ENCODE data around the gene SMOC2. TPM values are rescaled to one million over a fixed set of nuclear protein-coding genes. Genes with fewer than 3 reads are reported as not detected.

Gene SMOC2
- total RNA-seq, 1 experiment from 2014 or later = 0.42 TPM

DNA sequence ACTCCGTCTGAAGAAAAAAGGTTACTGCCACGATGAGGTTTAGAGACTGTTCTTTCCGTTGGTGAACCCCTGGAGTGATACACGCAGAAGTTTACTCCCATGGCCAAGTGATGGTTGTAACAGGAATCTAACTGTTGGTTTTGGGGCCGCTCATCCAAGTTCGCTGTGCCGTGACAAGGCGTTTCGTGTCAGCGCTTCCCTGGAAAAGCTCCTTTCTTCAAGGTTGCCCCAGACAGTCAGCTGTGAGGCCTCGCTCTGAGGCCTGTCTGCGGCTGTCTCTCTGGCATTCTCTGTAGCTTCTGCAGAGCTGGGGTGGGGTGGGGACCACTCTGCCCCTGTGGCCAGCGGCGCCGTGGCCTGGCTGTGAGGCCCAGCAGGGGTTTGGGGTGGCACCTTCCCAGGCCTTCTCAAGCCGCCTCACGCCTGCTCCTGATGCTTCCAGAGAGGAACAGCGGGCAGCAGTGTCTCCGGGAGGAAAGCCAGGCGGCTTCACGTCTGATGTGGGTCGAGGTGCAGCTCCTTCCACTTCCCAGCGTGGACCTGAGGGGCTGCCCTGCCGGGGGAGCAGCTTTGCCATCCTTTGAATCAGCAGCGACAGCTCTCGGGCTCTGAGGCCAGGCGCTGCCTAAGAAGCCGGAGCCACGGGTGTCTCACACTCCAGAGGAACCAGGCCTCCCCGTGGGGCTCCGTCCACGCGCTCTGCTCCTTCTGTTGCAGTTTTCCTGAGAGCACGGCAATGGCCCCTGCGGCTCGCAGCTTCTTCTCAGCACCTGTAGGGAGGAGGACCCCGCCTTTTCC lies 76.2 kb downstream of the SMOC2 start:
- H3K9me3 ChIP-seq (ENCODE audit: control insufficient read depth in 1 of 2, insufficient read depth in 1 of 2, low read depth in 1 of 2, low read length in 2 of 2) = no peaks in the 10 kb centered on the region
- H3K9me2 ChIP-seq (ENCODE audit: insufficient read depth) = no peaks in the 10 kb centered on the region
- ChIA-PET CTCF (no interaction called here), POLR2A (no interaction called here), RAD21 (ENCODE audit: low non-redundant PET in 1 of 2, low total read pairs in 2 of 2, uncharacterized antibody in 2 of 2, unreplicated experiment in 2 of 2) (no interaction called here)
- BruUV-seq (replicated peaks) = no TSS peak
- intact Hi-C loops (cut with micrococcal nuclease) = no loop called here
- no peak overlapping the region for H3K9ac ChIP-seq (ENCODE audit: low read length)
- H3K79me2 ChIP-seq (ENCODE audit: insufficient read depth, low read length) = no peaks in the 10 kb centered on the region
- no peak overlapping the region for H3K27ac ChIP-seq (ENCODE audit: low read depth, low read length)
- TF ChIP-seq MAX (IDR thresholded peaks at IDR 0.05) (no peak), ZNF274 (IDR thresholded peaks at IDR 0.05; ENCODE audit: low read depth, low read length) (no peak), EGR1 (IDR thresholded peaks at IDR 0.05; ENCODE audit: low read depth) (no peak), REST (IDR thresholded peaks at IDR 0.05; ENCODE audit: low read depth) (no peak), SIN3A (IDR thresholded peaks at IDR 0.05; ENCODE audit: low read depth) (no peak), JUND (IDR thresholded peaks at IDR 0.05) (no peak), RAD21 (IDR thresholded peaks at IDR 0.05; ENCODE audit: low read depth) (no peak), CBX3 (IDR thresholded peaks at IDR 0.05; ENCODE audit: low read depth) (no peak), YY1 (IDR thresholded peaks at IDR 0.05; ENCODE audit: extremely low read depth, insufficient replicate concordance, low read depth, low read length) (no peak), ATF3 (IDR thresholded peaks at IDR 0.05) (no peak), POLR2A (IDR thresholded peaks at IDR 0.05; ENCODE audit: borderline replicate concordance, extremely low read depth, insufficient read depth, insufficient read length) (no peak), FOSL1 (IDR thresholded peaks at IDR 0.05; ENCODE audit: low read depth) (no peak), EZH2 (IDR thresholded peaks at IDR 0.05) (no peak), EZH2phosphoT487 (IDR thresholded peaks at IDR 0.05; ENCODE audit: borderline replicate concordance) (no peak), ZFX (IDR thresholded peaks at IDR 0.05) (no peak), SP1 (IDR thresholded peaks at IDR 0.05; ENCODE audit: low read depth) (no peak)
- TF ChIP-seq, protein P1, sequence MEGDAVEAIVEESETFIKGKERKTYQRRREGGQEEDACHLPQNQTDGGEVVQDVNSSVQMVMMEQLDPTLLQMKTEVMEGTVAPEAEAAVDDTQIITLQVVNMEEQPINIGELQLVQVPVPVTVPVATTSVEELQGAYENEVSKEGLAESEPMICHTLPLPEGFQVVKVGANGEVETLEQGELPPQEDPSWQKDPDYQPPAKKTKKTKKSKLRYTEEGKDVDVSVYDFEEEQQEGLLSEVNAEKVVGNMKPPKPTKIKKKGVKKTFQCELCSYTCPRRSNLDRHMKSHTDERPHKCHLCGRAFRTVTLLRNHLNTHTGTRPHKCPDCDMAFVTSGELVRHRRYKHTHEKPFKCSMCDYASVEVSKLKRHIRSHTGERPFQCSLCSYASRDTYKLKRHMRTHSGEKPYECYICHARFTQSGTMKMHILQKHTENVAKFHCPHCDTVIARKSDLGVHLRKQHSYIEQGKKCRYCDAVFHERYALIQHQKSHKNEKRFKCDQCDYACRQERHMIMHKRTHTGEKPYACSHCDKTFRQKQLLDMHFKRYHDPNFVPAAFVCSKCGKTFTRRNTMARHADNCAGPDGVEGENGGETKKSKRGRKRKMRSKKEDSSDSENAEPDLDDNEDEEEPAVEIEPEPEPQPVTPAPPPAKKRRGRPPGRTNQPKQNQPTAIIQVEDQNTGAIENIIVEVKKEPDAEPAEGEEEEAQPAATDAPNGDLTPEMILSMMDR (IDR thresholded peaks at IDR 0.05 in 2 of 3, conservative IDR thresholded peaks at IDR 0.05 in 1 of 3; ENCODE audit: borderline replicate concordance in 1 of 3, insufficient read depth in 1 of 3, low read depth in 2 of 3, low read length in 2 of 3) = no peak
- TF ChIP-seq, protein P2, sequence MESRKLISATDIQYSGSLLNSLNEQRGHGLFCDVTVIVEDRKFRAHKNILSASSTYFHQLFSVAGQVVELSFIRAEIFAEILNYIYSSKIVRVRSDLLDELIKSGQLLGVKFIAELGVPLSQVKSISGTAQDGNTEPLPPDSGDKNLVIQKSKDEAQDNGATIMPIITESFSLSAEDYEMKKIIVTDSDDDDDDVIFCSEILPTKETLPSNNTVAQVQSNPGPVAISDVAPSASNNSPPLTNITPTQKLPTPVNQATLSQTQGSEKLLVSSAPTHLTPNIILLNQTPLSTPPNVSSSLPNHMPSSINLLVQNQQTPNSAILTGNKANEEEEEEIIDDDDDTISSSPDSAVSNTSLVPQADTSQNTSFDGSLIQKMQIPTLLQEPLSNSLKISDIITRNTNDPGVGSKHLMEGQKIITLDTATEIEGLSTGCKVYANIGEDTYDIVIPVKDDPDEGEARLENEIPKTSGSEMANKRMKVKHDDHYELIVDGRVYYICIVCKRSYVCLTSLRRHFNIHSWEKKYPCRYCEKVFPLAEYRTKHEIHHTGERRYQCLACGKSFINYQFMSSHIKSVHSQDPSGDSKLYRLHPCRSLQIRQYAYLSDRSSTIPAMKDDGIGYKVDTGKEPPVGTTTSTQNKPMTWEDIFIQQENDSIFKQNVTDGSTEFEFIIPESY (IDR thresholded peaks at IDR 0.05; ENCODE audit: extremely low read depth, insufficient replicate concordance, low read length) = no peak
- DNase-seq (ENCODE audit: low read depth, low spot score) = no peak
- no peaks in the 10 kb centered on the region for H3K4me1 ChIP-seq (ENCODE audit: control insufficient read depth in 1 of 2, insufficient read depth in 2 of 2, low read length in 2 of 2)
- no peak overlapping the region for H3K4me3 ChIP-seq (replicated peaks in 1 of 2; ENCODE audit: low read depth in 1 of 2, low read length in 2 of 2)
- H3K4me2 ChIP-seq (ENCODE audit: low read length) = no peak overlapping the region
- no peaks in the 10 kb centered on the region for H4K20me1 ChIP-seq (ENCODE audit: insufficient read depth)
- H2AFZ ChIP-seq (ENCODE audit: low read depth, low read length, poor library complexity, severe bottlenecking) = no peak overlapping the region
- no peak for ATAC-seq
- H3K36me3 ChIP-seq (ENCODE audit: control insufficient read depth in 1 of 2, insufficient read depth in 2 of 2, low read length in 2 of 2) = no peaks in the 10 kb centered on the region
- H3K27me3 ChIP-seq (ENCODE audit: insufficient read depth, low read length) = no peaks in the 10 kb centered on the region
